SK-N-MC (cell line): Measurements from ENCODE around the gene C12orf42.
A peak's percentile ranks its signal among the peaks of the same experiment; 100 is the strongest.

Experiments used
- DNase-seq: peaks from one replicate; pipeline ENCODE4 v3.0.0-alpha.2; 2011; ENCODE audit warnings: low read depth, low spot score
- H3K27ac ChIP-seq: fragments of 200-600 bp; sonication (generic); 2 replicates; pipeline ENCODE4 v1.5.1; 2016; ENCODE audit warnings: mixed run types
- H3K36me3 ChIP-seq: fragments of 200-600 bp; sonication (generic); 2 replicates; pipeline ENCODE4 v1.6.1; 2017; ENCODE audit warnings: antibody characterized with exemption, low read length, mixed read lengths; ENCODE audit not compliant: insufficient read depth
- H3K4me3 ChIP-seq: fragments of 200-600 bp; sonication (generic); 2 replicates; pipeline ENCODE4 v1.5.1; 2016
- H3K9ac ChIP-seq: fragments of 200-600 bp; sonication (generic); 2 replicates; pipeline ENCODE4 v1.8.0; 2017; ENCODE audit warnings: mixed run types, mixed read lengths; ENCODE audit not compliant: insufficient read length
- H3K9me3 ChIP-seq: fragments of 200-600 bp; sonication (generic); 2 replicates; pipeline ENCODE4 v1.6.1; 2017; ENCODE audit warnings: low read depth, mild to moderate bottlenecking, antibody characterized with exemption, low read length, moderate library complexity, mixed read lengths
- EZH2 ChIP-seq: fragments of 200-600 bp; sonication (generic); IDR thresholded peaks from one replicate; pipeline ENCODE4 v1.6.1; 2017; ENCODE audit warnings: antibody characterized with exemption
- FOXP2 ChIP-seq: optimal IDR thresholded peaks from 2 replicates; pipeline ENCODE3; 2011; ENCODE audit warnings: mild to moderate bottlenecking, moderate library complexity; ENCODE audit not compliant: insufficient read depth; ENCODE audit errors: extremely low read length, control extremely low read depth
- POLR2AphosphoS5 ChIP-seq: IDR thresholded peaks from 2 replicates; pipeline ENCODE4 v1.6.1; 2012; ENCODE audit warnings: mild to moderate bottlenecking, low read depth, low read length, borderline replicate concordance

Gene C12orf42

DNA sequence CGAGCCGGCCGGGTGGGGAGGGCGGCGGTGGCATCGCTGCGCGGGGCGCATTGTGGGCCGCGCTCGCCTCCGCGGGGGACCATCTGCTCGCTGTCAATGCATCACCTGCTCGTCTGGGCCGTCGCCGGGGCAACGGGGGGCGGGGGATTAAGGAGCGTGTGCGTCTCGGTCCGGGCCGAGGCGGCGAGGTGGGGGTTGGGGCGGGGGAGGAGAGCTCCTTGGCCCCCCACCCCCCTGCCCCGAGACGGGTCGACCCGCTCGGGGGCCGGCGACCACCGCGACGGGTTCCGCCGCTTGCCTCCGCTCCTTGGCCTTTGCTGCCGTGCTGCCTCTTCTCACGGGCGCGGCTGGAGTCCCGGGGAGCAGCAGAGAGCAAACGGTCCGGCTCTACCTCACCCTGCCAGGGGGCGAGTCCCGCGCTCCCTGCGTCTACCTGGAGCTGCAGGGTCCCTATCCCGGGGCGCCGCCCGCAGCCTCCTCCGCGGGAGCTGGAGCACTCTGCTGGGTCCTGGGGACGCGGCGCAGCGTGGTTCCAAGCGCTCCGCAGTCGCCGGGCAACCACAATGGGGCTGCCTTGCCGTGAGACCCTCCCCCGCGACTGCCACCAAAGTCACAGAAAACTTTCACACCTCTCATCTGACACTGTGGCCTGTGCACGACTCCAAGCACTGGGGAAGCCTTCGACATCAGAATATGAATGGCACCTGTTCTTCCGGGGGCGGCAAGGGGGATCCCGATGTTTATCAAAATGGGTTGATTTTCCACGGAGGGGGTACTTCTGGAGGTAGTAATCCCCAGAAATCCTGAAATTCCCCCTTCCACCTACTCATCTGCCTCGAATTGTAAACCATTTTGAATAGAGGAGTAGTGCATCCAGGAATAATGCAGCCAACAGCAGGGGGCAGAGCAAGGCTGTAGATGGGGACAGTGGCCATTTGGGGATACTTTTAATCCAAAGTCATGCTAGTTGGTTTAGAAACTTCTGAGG lies at the start of gene C12orf42:
TSS of gene C12orf42 (minus strand) at position 500 of the 988 bp plus-strand sequence. CDS start 17,542 bp downstream, outside the sequence.
- H3K27ac ChIP-seq = no peak within 1 kb of the TSS
- TF ChIP-seq FOXP2 = no peak
- no peak for TF ChIP-seq POLR2AphosphoS5
- TF ChIP-seq EZH2 = peak; percentile 65
- no peaks in the 10 kb centered on the region for H3K36me3 ChIP-seq
- peak within 1 kb of the TSS; percentile 17 for H3K4me3 ChIP-seq
- no peak within 1 kb of the TSS for H3K9ac ChIP-seq
- no peaks in the 10 kb centered on the region for H3K9me3 ChIP-seq
- DNase-seq = no peak

DNA sequence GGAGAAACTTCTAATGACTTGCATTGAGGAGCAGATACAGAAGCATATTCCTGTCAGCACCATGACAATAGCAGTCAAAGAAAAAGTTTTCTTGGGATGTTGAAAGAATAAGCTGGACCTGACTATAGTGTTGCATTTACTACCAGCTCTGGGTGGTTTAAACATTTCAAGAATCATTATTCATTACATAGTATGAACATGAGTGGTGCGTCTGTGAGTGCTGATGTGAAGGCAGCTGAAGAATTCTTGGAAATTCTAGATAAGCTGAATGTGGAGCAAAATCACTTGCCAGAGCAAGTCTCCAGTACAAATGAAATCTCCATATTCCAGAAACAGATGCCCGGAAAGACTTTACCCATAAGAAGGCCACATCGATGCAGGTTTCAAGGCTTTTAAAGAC lies 46.3 kb upstream of the C12orf42 start:
- H3K27ac ChIP-seq = no peak overlapping the region
- H3K36me3 ChIP-seq = no peaks in the 10 kb centered on the region
- TF ChIP-seq FOXP2 = no peak
- no peak for TF ChIP-seq EZH2
- no peak for TF ChIP-seq POLR2AphosphoS5
- no peak overlapping the region for H3K4me3 ChIP-seq
- DNase-seq = no peak
- H3K9me3 ChIP-seq = no peaks in the 10 kb centered on the region
- H3K9ac ChIP-seq = no peak overlapping the region

DNA sequence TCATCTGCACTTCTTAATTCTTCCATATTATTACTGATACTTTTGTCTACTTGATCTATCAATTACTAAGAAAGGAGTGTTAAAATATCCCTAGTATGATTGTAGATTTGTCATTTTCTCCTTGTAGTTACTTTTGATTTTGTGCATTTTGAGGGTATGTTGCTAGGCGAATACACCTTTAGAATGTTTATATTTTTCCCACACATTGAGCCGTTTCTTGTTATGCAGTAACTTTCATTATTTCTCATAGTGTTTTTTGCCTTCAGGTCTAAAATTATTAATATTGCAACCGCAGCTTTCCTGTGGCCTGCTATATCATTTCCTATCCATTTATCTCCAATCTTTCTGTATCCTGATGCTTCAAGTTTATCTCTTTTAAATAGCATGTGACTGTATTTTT lies 44.6 kb upstream of the C12orf42 start:
- Histone ChIP-seq H3K27ac (no peak overlapping the region), H3K9me3 (no peaks in the 10 kb centered on the region), H3K9ac (no peak overlapping the region), H3K4me3 (no peak overlapping the region), H3K36me3 (no peaks in the 10 kb centered on the region)
- TF ChIP-seq POLR2AphosphoS5 (no peak), EZH2 (no peak), FOXP2 (no peak)
- DNase-seq = no peak

GRCh38 chr12:103538397-103538796 lies 42.6 kb upstream of the C12orf42 start:
- Histone ChIP-seq H3K36me3 (no peaks in the 10 kb centered on the region), H3K4me3 (no peak overlapping the region), H3K9me3 (no peaks in the 10 kb centered on the region), H3K27ac (no peak overlapping the region), H3K9ac (no peak overlapping the region)
- no peak for TF ChIP-seq FOXP2
- no peak for TF ChIP-seq POLR2AphosphoS5
- TF ChIP-seq EZH2 = no peak
- DNase-seq = no peak

DNA sequence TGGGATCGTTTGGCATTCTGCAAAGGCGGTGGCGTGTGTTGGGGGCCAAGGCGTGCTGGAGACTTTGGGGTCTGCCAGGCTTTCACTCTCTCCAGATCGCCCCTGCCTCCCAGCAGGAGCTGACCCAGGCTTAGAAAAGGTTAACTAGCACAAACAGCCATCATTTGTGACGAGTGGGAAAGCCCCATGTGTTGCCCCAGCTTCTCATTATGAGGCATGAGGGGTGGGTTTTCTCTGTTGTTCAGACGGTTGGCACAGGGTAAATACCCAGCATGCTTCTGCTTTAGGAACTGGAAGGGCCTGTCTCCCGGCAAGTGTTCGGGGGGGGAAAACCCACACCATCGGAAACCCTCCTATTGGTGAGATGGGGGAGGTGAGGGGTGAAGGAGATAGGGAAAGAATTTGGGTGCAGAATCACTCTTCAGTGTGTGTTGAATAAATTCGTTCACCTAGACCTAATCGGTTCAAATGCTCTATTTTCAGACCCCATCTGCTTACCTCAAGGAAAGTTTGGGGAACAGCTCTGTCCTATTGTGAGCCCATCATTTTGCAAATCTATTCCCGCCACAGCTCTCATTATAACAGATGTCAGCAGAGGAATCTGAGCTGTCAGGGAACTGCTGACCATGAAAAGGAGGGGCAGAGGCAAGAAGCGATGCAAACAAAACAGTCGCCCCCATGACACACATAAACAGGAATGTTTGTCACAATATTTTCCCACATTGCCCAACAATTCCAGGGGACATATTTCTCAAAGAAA lies 34.7 kb upstream of the C12orf42 start:
- no peak for DNase-seq
- Histone ChIP-seq H3K36me3 (no peaks in the 10 kb centered on the region), H3K4me3 (no peak overlapping the region), H3K9me3 (no peaks in the 10 kb centered on the region), H3K9ac (no peak overlapping the region), H3K27ac (no peak overlapping the region)
- no peak for TF ChIP-seq FOXP2
- no peak for TF ChIP-seq EZH2
- TF ChIP-seq POLR2AphosphoS5 = no peak

- no peak for TF ChIP-seq POLR2AphosphoS5
- TF ChIP-seq FOXP2 = no peak
- TF ChIP-seq EZH2 = no peak
- Histone ChIP-seq H3K36me3 (no peaks in the 10 kb centered on the region), H3K9ac (no peak overlapping the region), H3K4me3 (no peak overlapping the region), H3K27ac (no peak overlapping the region), H3K9me3 (no peaks in the 10 kb centered on the region)
- no peak for DNase-seq
Observed at GRCh38 chr12:103529306-103529705, 33.5 kb upstream of the C12orf42 start.

- Histone ChIP-seq H3K27ac (no peak overlapping the region), H3K9me3 (no peaks in the 10 kb centered on the region), H3K9ac (no peak overlapping the region), H3K36me3 (no peaks in the 10 kb centered on the region), H3K4me3 (no peak overlapping the region)
- no peak for DNase-seq
- TF ChIP-seq EZH2 = no peak
- no peak for TF ChIP-seq FOXP2
- TF ChIP-seq POLR2AphosphoS5 = no peak
Observed at GRCh38 chr12:103524238-103524875, 28.6 kb upstream of the C12orf42 start.

DNA sequence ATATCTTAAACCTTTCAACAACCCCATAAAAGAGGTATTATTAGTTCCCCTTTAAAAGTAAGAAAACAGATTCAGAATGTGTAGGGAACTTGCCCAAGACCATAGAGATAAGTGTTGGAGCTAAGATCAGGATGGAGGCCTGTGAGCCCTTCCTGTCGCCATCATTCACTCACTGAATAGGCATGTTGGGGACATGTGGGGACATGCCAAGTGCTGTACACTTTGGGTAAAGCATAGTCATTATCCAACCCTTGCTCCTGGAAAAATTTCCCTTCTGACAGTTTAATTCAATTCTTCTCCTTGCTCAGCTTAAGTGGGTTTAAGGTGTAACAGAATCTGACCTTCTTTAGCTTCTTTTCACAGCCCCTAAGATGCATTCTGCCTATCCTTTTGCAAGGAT lies 28.0 kb upstream of the C12orf42 start:
- DNase-seq = no peak
- Histone ChIP-seq H3K4me3 (no peak overlapping the region), H3K27ac (no peak overlapping the region), H3K9ac (no peak overlapping the region), H3K9me3 (no peaks in the 10 kb centered on the region), H3K36me3 (no peaks in the 10 kb centered on the region)
- TF ChIP-seq EZH2 (no peak), FOXP2 (no peak), POLR2AphosphoS5 (no peak)
